Ishikawa (cell line): ENCODE data around the gene CHD1.

Experiments used
- CEBPB ChIP-seq: IDR thresholded peaks from 2 replicates; pipeline ENCODE4 v1.6.1; 2012
- CREB1 ChIP-seq: IDR thresholded peaks from 2 replicates; pipeline ENCODE4 v1.6.1; 2012; ENCODE audit warnings: low read depth
- EGR1 ChIP-seq: IDR thresholded peaks from 2 replicates; pipeline ENCODE4 v1.6.1; 2012
- EP300 ChIP-seq: IDR thresholded peaks from 2 replicates; pipeline ENCODE4 v1.6.1; 2012; ENCODE audit warnings: borderline replicate concordance
- FOXM1 ChIP-seq: IDR thresholded peaks from 2 replicates; pipeline ENCODE4 v1.6.1; 2012; ENCODE audit warnings: low read depth, borderline replicate concordance
- NFIC ChIP-seq: IDR thresholded peaks from 2 replicates; pipeline ENCODE4 v1.6.1; 2012
- RAD21 ChIP-seq: IDR thresholded peaks from 2 replicates; pipeline ENCODE4 v1.6.1; 2012; ENCODE audit warnings: low read depth
- TAF1 ChIP-seq: IDR thresholded peaks from 2 replicates; pipeline ENCODE4 v1.6.1; 2012; ENCODE audit warnings: low read depth, mild to moderate bottlenecking
- TCF12 ChIP-seq: IDR thresholded peaks from 2 replicates; pipeline ENCODE4 v1.6.1; 2012; ENCODE audit warnings: low read depth
- TEAD4 ChIP-seq: IDR thresholded peaks from 2 replicates; pipeline ENCODE4 v1.6.1; 2012
- YY1 ChIP-seq: IDR thresholded peaks from 2 replicates; pipeline ENCODE4 v1.6.1; 2012; ENCODE audit warnings: low read depth
- ZBTB7A ChIP-seq: IDR thresholded peaks from 2 replicates; pipeline ENCODE4 v1.6.1; 2012; ENCODE audit warnings: low read depth
- TF ChIP-seq, protein P1 (sequence below): IDR thresholded peaks from 2 replicates; pipeline ENCODE4 v1.6.1; 2012
- TF ChIP-seq, protein P2 (sequence below): IDR thresholded peaks from 2 replicates; pipeline ENCODE4 v1.6.1; 2012
- TF ChIP-seq, protein P3 (sequence below): IDR thresholded peaks from 2 replicates; pipeline ENCODE4 v1.6.1; 2012; ENCODE audit warnings: low read depth, mild to moderate bottlenecking

CHD1 gene

DNA sequence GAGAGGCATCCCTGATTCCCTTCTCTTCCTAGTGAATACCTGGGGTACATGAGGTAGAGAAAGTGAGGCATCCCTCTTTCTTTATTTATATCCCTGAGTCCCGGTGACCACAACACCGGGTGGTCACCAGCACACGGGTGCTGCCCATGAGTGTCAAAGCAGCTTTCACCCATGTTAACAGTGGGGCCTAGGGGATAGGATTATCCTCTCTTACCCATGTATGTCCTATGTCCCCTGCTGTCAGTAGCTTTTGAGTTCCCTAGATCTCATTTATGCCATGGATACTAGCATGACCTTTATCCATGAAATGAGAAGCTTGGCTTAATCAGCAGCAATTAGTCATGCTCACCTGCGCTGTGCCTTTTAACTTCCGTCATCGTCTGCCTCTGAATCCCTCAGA lies 83.9 kb downstream of the CHD1 start:
- TF ChIP-seq YY1 (no peak), CEBPB (no peak), FOXM1 (no peak), EP300 (no peak), TAF1 (no peak), EGR1 (no peak), ZBTB7A (no peak), TEAD4 (no peak), CREB1 (no peak), NFIC (no peak), TCF12 (no peak), RAD21 (no peak)
- TF ChIP-seq, protein P1, sequence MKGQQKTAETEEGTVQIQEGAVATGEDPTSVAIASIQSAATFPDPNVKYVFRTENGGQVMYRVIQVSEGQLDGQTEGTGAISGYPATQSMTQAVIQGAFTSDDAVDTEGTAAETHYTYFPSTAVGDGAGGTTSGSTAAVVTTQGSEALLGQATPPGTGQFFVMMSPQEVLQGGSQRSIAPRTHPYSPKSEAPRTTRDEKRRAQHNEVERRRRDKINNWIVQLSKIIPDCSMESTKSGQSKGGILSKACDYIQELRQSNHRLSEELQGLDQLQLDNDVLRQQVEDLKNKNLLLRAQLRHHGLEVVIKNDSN = no peak
- TF ChIP-seq, protein P2, sequence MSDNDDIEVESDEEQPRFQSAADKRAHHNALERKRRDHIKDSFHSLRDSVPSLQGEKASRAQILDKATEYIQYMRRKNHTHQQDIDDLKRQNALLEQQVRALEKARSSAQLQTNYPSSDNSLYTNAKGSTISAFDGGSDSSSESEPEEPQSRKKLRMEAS = no peak
- TF ChIP-seq, protein P3, sequence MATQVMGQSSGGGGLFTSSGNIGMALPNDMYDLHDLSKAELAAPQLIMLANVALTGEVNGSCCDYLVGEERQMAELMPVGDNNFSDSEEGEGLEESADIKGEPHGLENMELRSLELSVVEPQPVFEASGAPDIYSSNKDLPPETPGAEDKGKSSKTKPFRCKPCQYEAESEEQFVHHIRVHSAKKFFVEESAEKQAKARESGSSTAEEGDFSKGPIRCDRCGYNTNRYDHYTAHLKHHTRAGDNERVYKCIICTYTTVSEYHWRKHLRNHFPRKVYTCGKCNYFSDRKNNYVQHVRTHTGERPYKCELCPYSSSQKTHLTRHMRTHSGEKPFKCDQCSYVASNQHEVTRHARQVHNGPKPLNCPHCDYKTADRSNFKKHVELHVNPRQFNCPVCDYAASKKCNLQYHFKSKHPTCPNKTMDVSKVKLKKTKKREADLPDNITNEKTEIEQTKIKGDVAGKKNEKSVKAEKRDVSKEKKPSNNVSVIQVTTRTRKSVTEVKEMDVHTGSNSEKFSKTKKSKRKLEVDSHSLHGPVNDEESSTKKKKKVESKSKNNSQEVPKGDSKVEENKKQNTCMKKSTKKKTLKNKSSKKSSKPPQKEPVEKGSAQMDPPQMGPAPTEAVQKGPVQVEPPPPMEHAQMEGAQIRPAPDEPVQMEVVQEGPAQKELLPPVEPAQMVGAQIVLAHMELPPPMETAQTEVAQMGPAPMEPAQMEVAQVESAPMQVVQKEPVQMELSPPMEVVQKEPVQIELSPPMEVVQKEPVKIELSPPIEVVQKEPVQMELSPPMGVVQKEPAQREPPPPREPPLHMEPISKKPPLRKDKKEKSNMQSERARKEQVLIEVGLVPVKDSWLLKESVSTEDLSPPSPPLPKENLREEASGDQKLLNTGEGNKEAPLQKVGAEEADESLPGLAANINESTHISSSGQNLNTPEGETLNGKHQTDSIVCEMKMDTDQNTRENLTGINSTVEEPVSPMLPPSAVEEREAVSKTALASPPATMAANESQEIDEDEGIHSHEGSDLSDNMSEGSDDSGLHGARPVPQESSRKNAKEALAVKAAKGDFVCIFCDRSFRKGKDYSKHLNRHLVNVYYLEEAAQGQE = no peak

DNA sequence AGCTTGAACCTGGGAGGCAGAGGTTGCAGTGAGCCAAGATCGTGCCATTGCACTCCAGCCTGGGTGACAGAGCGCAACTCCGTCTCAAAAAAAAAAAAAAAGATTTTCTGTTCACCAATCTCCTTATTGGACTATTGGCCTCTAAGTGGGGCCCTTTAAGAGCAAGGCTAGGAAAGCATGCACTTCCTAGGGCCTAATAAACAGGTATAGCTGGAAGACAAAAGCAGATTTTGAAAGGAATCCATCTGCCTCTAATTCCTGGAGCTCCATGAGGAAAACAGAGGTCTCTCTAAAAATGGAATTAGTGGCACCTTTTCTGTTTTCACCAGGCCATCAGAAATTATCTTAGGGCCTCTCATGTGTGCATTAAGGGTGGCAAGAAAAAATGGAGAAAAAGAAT lies 85.3 kb downstream of the CHD1 start:
- TF ChIP-seq TEAD4 (no peak), FOXM1 (no peak), CREB1 (no peak), EP300 (no peak), ZBTB7A (no peak), CEBPB (no peak), EGR1 (no peak), RAD21 (no peak), TCF12 (no peak), YY1 (no peak), NFIC (no peak), TAF1 (no peak)
- TF ChIP-seq, protein P2 = no peak
- TF ChIP-seq, protein P3 = no peak
- TF ChIP-seq, protein P1 = no peak

DNA sequence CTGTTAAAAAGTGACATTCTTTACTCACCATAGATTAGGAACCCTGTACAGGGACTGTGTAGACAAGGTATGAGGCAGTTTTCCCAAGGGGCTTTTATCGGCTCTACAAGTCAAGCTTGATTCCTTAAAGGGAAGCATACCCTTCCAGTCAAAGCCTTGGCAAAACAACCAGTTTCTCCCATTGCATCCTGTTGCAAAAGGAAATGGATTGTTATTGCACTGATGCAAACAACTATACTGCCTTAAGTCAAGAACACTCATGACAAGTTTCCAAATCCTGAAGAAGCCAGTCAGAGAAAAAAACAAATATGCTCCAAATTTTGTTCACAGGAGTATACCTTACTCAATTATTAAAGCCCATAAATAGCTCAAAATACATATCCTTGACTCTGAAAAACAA lies 87.9 kb downstream of the CHD1 start:
- TF ChIP-seq EP300 (no peak), TEAD4 (no peak), CEBPB (no peak), CREB1 (no peak), RAD21 (no peak), TAF1 (no peak), TCF12 (no peak), YY1 (no peak), NFIC (no peak)
- TF ChIP-seq, protein P1 = no peak

DNA sequence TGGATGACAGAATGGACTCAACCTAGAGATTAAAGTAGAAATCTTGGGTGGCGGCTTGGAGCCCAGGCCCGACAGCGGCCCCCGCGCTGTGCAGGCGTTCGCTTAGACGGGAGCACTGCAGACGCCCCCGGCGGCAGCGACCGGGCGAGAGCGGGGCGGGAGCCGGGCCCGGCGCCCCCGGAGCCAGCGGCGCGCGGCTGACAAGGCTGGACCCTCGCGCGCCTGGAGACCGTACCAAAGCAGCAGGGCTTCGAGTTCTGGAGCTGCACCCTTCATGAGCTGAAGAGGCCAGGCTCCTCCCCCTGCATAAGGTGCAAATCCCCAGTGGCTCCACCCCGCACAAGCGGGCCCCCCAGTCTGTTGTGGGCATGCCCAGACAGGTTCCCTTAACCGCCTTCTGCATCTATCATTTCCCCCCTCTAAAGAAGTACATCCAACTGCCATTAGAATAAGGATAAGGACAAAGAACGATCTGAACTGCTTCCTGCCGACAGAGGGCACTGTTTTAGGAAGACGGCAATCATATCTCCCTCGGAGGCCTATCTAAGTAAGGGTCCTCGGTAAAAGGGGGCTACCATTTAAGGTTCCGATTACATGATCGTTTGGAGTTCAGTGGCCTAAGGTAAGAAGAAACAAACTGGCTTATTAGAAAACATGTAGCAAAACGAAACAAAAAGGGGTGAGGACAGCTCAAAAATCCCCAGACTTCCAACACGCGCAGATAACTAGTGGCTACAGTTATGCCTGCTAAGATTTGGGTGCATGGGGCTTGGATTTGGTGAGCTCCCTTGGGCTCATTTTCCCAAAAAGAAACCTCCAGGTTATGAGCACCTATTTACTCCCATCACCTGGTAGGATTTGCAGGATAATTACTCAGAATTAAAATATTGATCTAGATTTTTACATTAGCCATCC lies 89.1 kb downstream of the CHD1 start:
- TF ChIP-seq RAD21 = no peak
- TF ChIP-seq FOXM1 = no peak
- no peak for TF ChIP-seq CREB1
- TF ChIP-seq TCF12 = no peak
- TF ChIP-seq YY1 = no peak
- no peak for TF ChIP-seq ZBTB7A
- TF ChIP-seq NFIC = no peak
- TF ChIP-seq, protein P1 = no peak

DNA sequence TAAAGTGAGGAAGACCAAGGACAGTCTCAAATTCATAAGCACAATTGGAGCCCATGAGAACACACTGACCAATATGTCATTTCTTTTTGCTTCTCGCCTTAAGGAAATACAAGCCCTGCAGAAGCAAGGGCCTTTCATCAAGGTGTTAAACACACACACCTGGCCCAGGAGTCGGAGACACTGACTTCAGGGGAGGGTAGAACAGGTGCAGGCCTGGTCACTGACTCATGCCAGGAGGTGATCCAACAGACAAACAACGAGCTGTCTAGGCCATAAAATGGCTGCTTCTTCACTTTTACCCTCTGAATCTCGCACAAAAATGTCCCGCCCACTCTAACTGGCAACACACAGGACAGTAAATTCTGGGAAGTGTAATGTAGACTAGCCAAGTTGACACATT lies 92.6 kb downstream of the CHD1 start:
- no peak for TF ChIP-seq TCF12
- TF ChIP-seq, protein P1 = no peak
- TF ChIP-seq EP300 = no peak
